ENCODE results near the gene LEAP2. TPM values are rescaled to one million over a fixed set of nuclear protein-coding genes. Genes with fewer than 3 reads are reported as not detected.

LEAP2 gene
- total and polyA plus RNA-seq, 2 of the 8 experiments (the other 6 are each of a cell fraction or from before 2014, with no cell fraction given) = 1.8 to 2.9 TPM

GRCh38 chr5:132828846-132829494 is 44.5 kb upstream of the LEAP2 start:
- Histone ChIP-seq H3K9me3 (ENCODE audit: insufficient read depth in 2 of 2, low read depth in 1 of 2, low read length in 1 of 2) (no peaks in the 10 kb centered on the region), H2BK5ac (ENCODE audit: low read depth, low read length) (no peak overlapping the region), H2BK120ac (replicated peaks; ENCODE audit: low read depth, low read length) (no peak overlapping the region), H4K91ac (replicated peaks; ENCODE audit: insufficient read length, low read length) (no peak overlapping the region), H3K27me3 (replicated peaks in 1 of 4; ENCODE audit: control insufficient read depth in 3 of 4, extremely low read depth in 1 of 4, insufficient read depth in 3 of 4, low read length in 3 of 4) (peaks cover 32 to 76% (median 67%) of the 10 kb centered on the region in 4 experiments), H2AFZ (ENCODE audit: low read length) (no peak overlapping the region), H4K20me1 (replicated peaks in 1 of 2; ENCODE audit: control insufficient read depth in 1 of 2, insufficient read depth in 2 of 2, low read length in 2 of 2) (no peaks in the 10 kb centered on the region), H3K56ac (replicated peaks; ENCODE audit: insufficient read length, low read depth, low read length) (no peak overlapping the region), H2AK5ac (ENCODE audit: low read depth, low read length) (no peak overlapping the region; the same call in 1 of the 2 replicates), H2BK12ac (ENCODE audit: low read depth, low read length) (no peak overlapping the region), H3K36me3 (ENCODE audit: control insufficient read depth in 2 of 4, insufficient read depth in 4 of 4, low read length in 3 of 4) (no peaks in the 10 kb centered on the region), H3K14ac (ENCODE audit: insufficient read length) (no peak overlapping the region), H3K27ac (ENCODE audit: low read depth, low read length) (no peak overlapping the region), H3K4me2 (ENCODE audit: insufficient read depth in 1 of 2, low read depth in 2 of 2, low read length in 2 of 2) (peak overlapping the region; percentile 12 to 81; a peak in 2 of 4 replicates), H4K8ac (ENCODE audit: extremely low read depth, insufficient read depth, low read length) (no peak overlapping the region), H4K5ac (ENCODE audit: insufficient read length, low read depth, low read length) (no peak overlapping the region), H2BK15ac (ENCODE audit: low read length) (0 out of 2 replicates have a peak overlapping the region, but pooled peaks have one; percentile 61), H2BK20ac (ENCODE audit: low read length) (peak overlapping the region; percentile 72; the same call in 1 of the 2 replicates), H3K23ac (ENCODE audit: insufficient read length) (no peak overlapping the region), H3K4ac (replicated peaks; ENCODE audit: insufficient read length, low read depth, low read length) (no peak overlapping the region), H3K18ac (ENCODE audit: extremely low read depth, low read length) (no peak overlapping the region), H3K23me2 (ENCODE audit: low read depth, low read length) (peaks cover 10% of the 10 kb centered on the region; the same call in 1 of the 2 replicates), H3K4me1 (replicated peaks in 1 of 4; ENCODE audit: control insufficient read depth in 3 of 4, insufficient read depth in 4 of 4, low read length in 3 of 4) (peaks cover 0 to 17% (median 14%) of the 10 kb centered on the region in 4 experiments; a peak in 6 of 7 replicates), H3K79me2 (ENCODE audit: control insufficient read depth in 1 of 2, insufficient read depth in 2 of 2, low read length in 2 of 2) (no peaks in the 10 kb centered on the region), H3K4me3 (ENCODE audit: extremely low read depth in 1 of 4, insufficient read depth in 2 of 4, low read depth in 3 of 4, low read length in 4 of 4) (no peak overlapping the region), H3K79me1 (ENCODE audit: low read depth, low read length) (no peaks in the 10 kb centered on the region), H3K9ac (replicated peaks in 1 of 4; ENCODE audit: extremely low read depth in 1 of 4, low read depth in 3 of 4, low read length in 3 of 4) (no peak overlapping the region)
- WGBS, 2 experiments (ENCODE audit: extremely low coverage in 1 of 2, insufficient coverage in 1 of 2, insufficient read length in 1 of 2, insufficient replicate concordance in 2 of 2, low coverage in 1 of 2, low lambda C conversion rate in 2 of 2, missing lambda C conversion rate in 1 of 2) = 86% methylated on average over 4 of the region's 4 CpGs; no CpG with 5 or more reads in 1 of the 2 experiments
- POLR2A ChIA-PET (ENCODE audit: partially characterized antibody) = interaction anchor here (1.0 to 5.7 kb wide), 4 partner anchors 8 to 37 kb away, joined by 3 to 30 read pairs (median 4); partner anchors contain the start of genes GDF9, SOWAHA and UQCRQ
- TF ChIP-seq JUND (IDR thresholded peaks at IDR 0.05; ENCODE audit: low read length) (no peak), GTF2F1 (IDR thresholded peaks at IDR 0.05; ENCODE audit: borderline replicate concordance, low read depth, low read length) (no peak), ATF3 (IDR thresholded peaks at IDR 0.05; ENCODE audit: insufficient read depth, low read depth, low read length) (no peak)
- FAIRE-seq (no peak), DNase-seq (ENCODE audit: low read depth in 1 of 2, low spot score in 2 of 2) (no peak)
- CTCF ChIA-PET (ENCODE audit: partially characterized antibody) = interaction anchor here (0.6 to 25.6 kb wide), 14 partner anchors 9 to 323 kb away, joined by 3 to 465 read pairs (median 4); partner anchors contain the start of genes CCNI2, GDF9, LEAP2 and UQCRQ

Data from H1 (cell line).